PC-9 (cell line): ENCODE measurements around the gene ATG2B. TPM values are rescaled to one million over a fixed set of nuclear protein-coding genes. Genes with fewer than 3 reads are reported as not detected.

Experiments
- BruUV-seq: library from RNA; stranded (reverse); fragments of 400-500 nt; replicated peaks from 2 replicates; lab custom pipeline; 2021; lab: Mats Ljungman, UMichigan
- CTCF ChIA-PET: fragments of 300-600 bp; sonication (Branson Sonifier 250); formaldehyde crosslinking; loops from one replicate; lab custom pipeline; 2022; ENCODE audit warnings: antibody characterized with exemption; lab: Charles Lee
- POLR2A ChIA-PET: fragments of 300-600 bp; sonication (Branson Sonifier 250); formaldehyde crosslinking; loops from one replicate; lab custom pipeline; 2022; ENCODE audit warnings: antibody characterized with exemption; ENCODE audit not compliant: unreplicated experiment; lab: Charles Lee
- DNase-seq, 2 experiments: peaks; one replicate each; pipeline versions ENCODE4 v3.0.0 to v3.0.0-alpha.2; 2015 to 2022; ENCODE audit warnings: mixed read lengths in 1 of 2
- H2AFZ ChIP-seq: fragments of 200-600 bp; sonication (generic); 2 replicates; pipeline ENCODE4 v1.8.1; 2017; ENCODE audit warnings: antibody characterized with exemption
- H3F3A ChIP-seq: fragments of 200-600 bp; sonication (generic); 2 replicates; pipeline ENCODE4 v1.8.1; 2017; ENCODE audit warnings: antibody characterized with exemption, mild to moderate bottlenecking, low read depth; ENCODE audit not compliant: insufficient read depth
- H3K27ac ChIP-seq: fragments of 200-600 bp; sonication (generic); 2 replicates; pipeline ENCODE4 v1.6.1; 2016; ENCODE audit warnings: mixed run types
- H3K27me3 ChIP-seq: fragments of 200-600 bp; sonication (generic); 2 replicates; pipeline ENCODE4 v1.6.1; 2016; ENCODE audit warnings: low read depth, mixed run types; ENCODE audit not compliant: insufficient read depth
- H3K36me3 ChIP-seq: fragments of 200-600 bp; sonication (generic); 2 replicates; pipeline ENCODE4 v1.6.1; 2016; ENCODE audit warnings: low read depth, mixed run types
- H3K4me1 ChIP-seq: fragments of 200-600 bp; sonication (generic); replicated peaks from 2 replicates; pipeline ENCODE4 v1.6.1; 2016; ENCODE audit warnings: mixed run types; ENCODE audit not compliant: insufficient read depth
- H3K4me2 ChIP-seq: fragments of 200-600 bp; sonication (generic); 2 replicates; pipeline ENCODE4 v1.6.1; 2017; ENCODE audit warnings: mixed run types
- H3K4me3 ChIP-seq: fragments of 200-600 bp; sonication (generic); 2 replicates; pipeline ENCODE4 v1.6.1; 2016; ENCODE audit warnings: mixed run types
- H3K79me2 ChIP-seq: fragments of 200-600 bp; sonication (generic); 2 replicates; pipeline ENCODE4 v1.6.1; 2017; ENCODE audit warnings: low read depth, mixed run types
- H3K9me2 ChIP-seq: fragments of 200-600 bp; sonication (generic); 2 replicates; pipeline ENCODE4 v1.8.1; 2017; ENCODE audit warnings: mild to moderate bottlenecking; ENCODE audit not compliant: insufficient read depth
- H3K9me3 ChIP-seq: fragments of 200-600 bp; sonication (generic); 2 replicates; pipeline ENCODE4 v1.8.1; 2016; ENCODE audit warnings: low read depth; ENCODE audit not compliant: insufficient read depth
- H4K20me1 ChIP-seq: fragments of 200-600 bp; sonication (generic); 2 replicates; pipeline ENCODE4 v1.8.1; 2017; ENCODE audit not compliant: insufficient read depth
- CTCF ChIP-seq: fragments of 200-600 bp; sonication (generic); conservative IDR thresholded peaks from 2 replicates; pipeline ENCODE4 v1.6.1; 2017; ENCODE audit warnings: mixed run types, antibody characterized with exemption, mild to moderate bottlenecking, moderate library complexity
- EZH2 ChIP-seq: fragments of 200-600 bp; sonication (generic); IDR thresholded peaks from 2 replicates; pipeline ENCODE4 v1.8.0; 2017; ENCODE audit warnings: antibody characterized with exemption, low read depth
- intact Hi-C: fragments of 100-400 bp; cut with micrococcal nuclease; formaldehyde crosslinking; loops from one replicate; pipeline ENCODE4 v1.10.0; 2022; ENCODE audit not compliant: unreplicated experiment
- total RNA-seq: library from RNA; stranded (reverse); gene quantifications from 2 replicates; pipeline ENCODE4 v1.2.3, GENCODE V29; 2021

ATG2B gene
- total RNA-seq, 1 experiment from 2014 or later = 6.6 TPM

GRCh38 chr14:96391293-96392118, 28.4 kb upstream of the ATG2B start:
- H3K79me2 ChIP-seq = no peaks in the 10 kb centered on the region
- H3K36me3 ChIP-seq = no peaks in the 10 kb centered on the region
- H2AFZ ChIP-seq = peak overlapping the region; percentile 99
- H3K9me2 ChIP-seq = no peaks in the 10 kb centered on the region
- ChIA-PET POLR2A (no interaction called here), CTCF (no interaction called here)
- no peaks in the 10 kb centered on the region for H3K4me1 ChIP-seq
- BruUV-seq = no TSS peak
- no peaks in the 10 kb centered on the region for H3K9me3 ChIP-seq
- intact Hi-C loops = no loop called here
- H3K27me3 ChIP-seq = no peaks in the 10 kb centered on the region
- peak overlapping the region; percentile 94 for H3K4me2 ChIP-seq
- no peaks in the 10 kb centered on the region for H4K20me1 ChIP-seq
- H3F3A ChIP-seq = no peaks in the 10 kb centered on the region
- H3K4me3 ChIP-seq = peak overlapping the region; percentile 91
- no peak overlapping the region for H3K27ac ChIP-seq
- TF ChIP-seq CTCF (no peak), EZH2 (no peak)
- DNase-seq = peak; percentile 72 to 86

- H3K9me2 ChIP-seq = no peaks in the 10 kb centered on the region
- H3K9me3 ChIP-seq = no peaks in the 10 kb centered on the region
- H4K20me1 ChIP-seq = no peaks in the 10 kb centered on the region
- no peaks in the 10 kb centered on the region for H3K27me3 ChIP-seq
- no peaks in the 10 kb centered on the region for H3K79me2 ChIP-seq
- no peaks in the 10 kb centered on the region for H3F3A ChIP-seq
- POLR2A ChIA-PET = no interaction called here
- no peaks in the 10 kb centered on the region for H3K4me1 ChIP-seq
- peak overlapping the region; percentile 95 for H2AFZ ChIP-seq
- TF ChIP-seq CTCF (no peak), EZH2 (no peak)
- BruUV-seq = no TSS peak
- H3K27ac ChIP-seq = no peak overlapping the region
- H3K4me2 ChIP-seq = peak overlapping the region; percentile 92
- no peak for DNase-seq
- intact Hi-C loops = no loop called here
- CTCF ChIA-PET = no interaction called here
- H3K36me3 ChIP-seq = no peaks in the 10 kb centered on the region
- H3K4me3 ChIP-seq = peak overlapping the region; percentile 91
Measured at GRCh38 chr14:96390965-96391292, 27.8 kb upstream of the ATG2B start.

GRCh38 chr14:96385385-96385784, 22.2 kb upstream of the ATG2B start:
- H3K9me3 ChIP-seq = no peaks in the 10 kb centered on the region
- no peak overlapping the region for H3K4me3 ChIP-seq
- H4K20me1 ChIP-seq = no peaks in the 10 kb centered on the region
- TF ChIP-seq EZH2 (no peak), CTCF (no peak)
- H3K4me2 ChIP-seq = no peak overlapping the region
- H3K79me2 ChIP-seq = no peaks in the 10 kb centered on the region
- no peak overlapping the region for H3K27ac ChIP-seq
- no peak for DNase-seq
- BruUV-seq = no TSS peak
- no peak overlapping the region for H2AFZ ChIP-seq
- POLR2A ChIA-PET = no interaction called here
- H3F3A ChIP-seq = no peaks in the 10 kb centered on the region
- H3K9me2 ChIP-seq = no peaks in the 10 kb centered on the region
- CTCF ChIA-PET = no interaction called here
- no peaks in the 10 kb centered on the region for H3K4me1 ChIP-seq
- intact Hi-C loops = no loop called here
- H3K27me3 ChIP-seq = no peaks in the 10 kb centered on the region
- no peaks in the 10 kb centered on the region for H3K36me3 ChIP-seq
